NT2/D1 (cell line): Measurements from ENCODE around the gene CPEB4.

Experiments used
- DNase-seq: peaks from one replicate; pipeline ENCODE4 v3.0.0-alpha.2; 2011; ENCODE audit warnings: low read depth, low spot score
- H3K27me3 ChIP-seq: 2 replicates; pipeline ENCODE4 v1.6.0; 2011; ENCODE audit warnings: mild to moderate bottlenecking; ENCODE audit not compliant: insufficient read length, insufficient read depth
- H3K36me3 ChIP-seq: 2 replicates; pipeline ENCODE4 v1.6.1; 2011; ENCODE audit warnings: mild to moderate bottlenecking, low read length, mixed read lengths; ENCODE audit not compliant: insufficient read depth, insufficient read length
- H3K4me1 ChIP-seq: 2 replicates; pipeline ENCODE4 v1.5.1; 2011; ENCODE audit not compliant: insufficient read depth, insufficient read length
- H3K4me3 ChIP-seq: 2 replicates; pipeline ENCODE4 v1.5.1; 2011; ENCODE audit warnings: low read depth; ENCODE audit not compliant: insufficient read length
- H3K9ac ChIP-seq: 2 replicates; pipeline ENCODE4 v1.6.0; 2011; ENCODE audit warnings: low read depth; ENCODE audit not compliant: insufficient read length
- H3K9me3 ChIP-seq: 2 replicates; pipeline ENCODE4 v1.5.1; 2011; ENCODE audit warnings: mild to moderate bottlenecking, low read length; ENCODE audit not compliant: insufficient read depth
- SUZ12 ChIP-seq: IDR thresholded peaks from 2 replicates; pipeline ENCODE4 v1.6.1; 2011; ENCODE audit not compliant: insufficient read length, insufficient read depth; ENCODE audit errors: extremely low read depth
- YY1 ChIP-seq: IDR thresholded peaks from 2 replicates; pipeline ENCODE4 v1.6.1; 2011; ENCODE audit not compliant: insufficient read length, insufficient read depth
- ZNF274 ChIP-seq: IDR thresholded peaks from 2 replicates; pipeline ENCODE4 v1.6.1; 2011; ENCODE audit warnings: mild to moderate bottlenecking, low read depth, low read length

CPEB4 gene

GRCh38 chr5:173964506-173964905 lies 76.4 kb downstream of the CPEB4 start:
- H3K27me3 ChIP-seq, result no peaks in the 10 kb centered on the region
- no peak for DNase-seq
- no peak overlapping the region for H3K9ac ChIP-seq
- H3K9me3 ChIP-seq, result no peaks in the 10 kb centered on the region
- peaks cover 3% of the 10 kb centered on the region for H3K4me1 ChIP-seq
- no peaks in the 10 kb centered on the region for H3K36me3 ChIP-seq
- TF ChIP-seq YY1 (no peak), ZNF274 (no peak), SUZ12 (no peak)
- H3K4me3 ChIP-seq, result no peak overlapping the region

- no peaks in the 10 kb centered on the region for H3K36me3 ChIP-seq
- no peak for DNase-seq
- no peak for TF ChIP-seq SUZ12
- TF ChIP-seq YY1, result no peak
- no peak for TF ChIP-seq ZNF274
- peaks cover 7% of the 10 kb centered on the region for H3K4me1 ChIP-seq
- H3K9ac ChIP-seq, result no peak overlapping the region
- H3K9me3 ChIP-seq, result no peaks in the 10 kb centered on the region
- no peaks in the 10 kb centered on the region for H3K27me3 ChIP-seq
- no peak overlapping the region for H3K4me3 ChIP-seq
Observed at GRCh38 chr5:173967241-173967640, 79.1 kb downstream of the CPEB4 start.

GRCh38 chr5:173968154-173968797 lies 80.1 kb downstream of the CPEB4 start:
- DNase-seq, result no peak
- Histone ChIP-seq H3K9me3 (no peaks in the 10 kb centered on the region), H3K4me1 (peaks cover 7% of the 10 kb centered on the region), H3K36me3 (no peaks in the 10 kb centered on the region), H3K4me3 (no peak overlapping the region), H3K9ac (no peak overlapping the region), H3K27me3 (no peaks in the 10 kb centered on the region)
- no peak for TF ChIP-seq SUZ12
- no peak for TF ChIP-seq ZNF274
- no peak for TF ChIP-seq YY1

- H3K27me3 ChIP-seq, result no peaks in the 10 kb centered on the region
- DNase-seq, result no peak
- H3K4me3 ChIP-seq, result no peak overlapping the region
- H3K9me3 ChIP-seq, result no peaks in the 10 kb centered on the region
- peak overlapping the region; percentile 25 for H3K9ac ChIP-seq
- H3K4me1 ChIP-seq, result peaks cover 10% of the 10 kb centered on the region
- no peaks in the 10 kb centered on the region for H3K36me3 ChIP-seq
- no peak for TF ChIP-seq SUZ12
- TF ChIP-seq YY1, result no peak
- no peak for TF ChIP-seq ZNF274
Observed at GRCh38 chr5:173969167-173970049, 81.3 kb downstream of the CPEB4 start.

GRCh38 chr5:173970878-173971650 lies 82.9 kb downstream of the CPEB4 start:
- TF ChIP-seq SUZ12, result no peak
- TF ChIP-seq ZNF274, result no peak
- TF ChIP-seq YY1, result no peak
- Histone ChIP-seq H3K27me3 (no peaks in the 10 kb centered on the region), H3K9ac (no peak overlapping the region), H3K9me3 (no peaks in the 10 kb centered on the region), H3K36me3 (no peaks in the 10 kb centered on the region), H3K4me1 (peaks cover 10% of the 10 kb centered on the region), H3K4me3 (no peak overlapping the region)
- DNase-seq, result no peak

- Histone ChIP-seq H3K36me3 (no peaks in the 10 kb centered on the region), H3K4me3 (no peak overlapping the region), H3K9ac (no peak overlapping the region), H3K9me3 (no peaks in the 10 kb centered on the region), H3K4me1 (peaks cover 10% of the 10 kb centered on the region), H3K27me3 (no peaks in the 10 kb centered on the region)
- DNase-seq, result no peak
- TF ChIP-seq YY1, result no peak
Observed at GRCh38 chr5:173971681-173972345, 83.7 kb downstream of the CPEB4 start.
